Neural progenitor cell (in vitro differentiated cells): Measurements from ENCODE around the gene SLC17A7. TPM values are rescaled to one million over a fixed set of nuclear protein-coding genes. Genes with fewer than 3 reads are reported as not detected.

Source experiments
- DNase-seq: peaks from one replicate; pipeline ENCODE4 v3.0.0-alpha.2; 2016; ENCODE audit warnings: low spot score
- H2AFZ ChIP-seq: fragments of 200-600 bp; sonication (generic); replicated peaks from 2 replicates; pipeline ENCODE4 v1.6.1; 2016; ENCODE audit warnings: antibody characterized with exemption
- H3F3A ChIP-seq: fragments of 200-600 bp; sonication (generic); 2 replicates; pipeline ENCODE4 v1.6.1; 2016; ENCODE audit warnings: antibody characterized with exemption, low read depth
- H3K27ac ChIP-seq: fragments of 200-600 bp; sonication (generic); 2 replicates; pipeline ENCODE4 v1.5.1; 2016; ENCODE audit warnings: mild to moderate bottlenecking
- H3K27me3 ChIP-seq: fragments of 200-600 bp; sonication (generic); 2 replicates; pipeline ENCODE4 v1.6.1; 2016; ENCODE audit warnings: mild to moderate bottlenecking, moderate library complexity
- H3K36me3 ChIP-seq: fragments of 200-600 bp; sonication (generic); 2 replicates; pipeline ENCODE4 v1.5.1; 2016
- H3K4me1 ChIP-seq: fragments of 200-600 bp; sonication (generic); 2 replicates; pipeline ENCODE4 v1.6.1; 2016; ENCODE audit warnings: mixed run types
- H3K4me2 ChIP-seq: fragments of 200-600 bp; sonication (generic); 2 replicates; pipeline ENCODE4 v1.6.1; 2016
- H3K4me3 ChIP-seq: fragments of 200-600 bp; sonication (generic); 2 replicates; pipeline ENCODE4 v1.5.1; 2016
- H3K79me2 ChIP-seq: fragments of 200-600 bp; sonication (generic); 2 replicates; pipeline ENCODE4 v1.6.1; 2016; ENCODE audit warnings: low read depth
- H3K9ac ChIP-seq: fragments of 200-600 bp; sonication (generic); 2 replicates; pipeline ENCODE4 v1.6.1; 2016
- H3K9me3 ChIP-seq: fragments of 200-600 bp; sonication (generic); 2 replicates; pipeline ENCODE4 v1.5.1; 2016; ENCODE audit warnings: low read depth
- H4K20me1 ChIP-seq: fragments of 200-600 bp; sonication (generic); 2 replicates; pipeline ENCODE4 v1.6.1; 2016; ENCODE audit warnings: low read depth
- H3K27ac Mint-ChIP-seq: 3 replicates; pipeline ENCODE4 v1.8.0; 2021; ENCODE audit warnings: mixed read lengths
- H3K27me3 Mint-ChIP-seq: 2 replicates; pipeline ENCODE4 v1.8.0; 2022; ENCODE audit warnings: low read depth, mild to moderate bottlenecking, inconsistent platforms, moderate library complexity, mixed read lengths; ENCODE audit not compliant: insufficient read depth
- H3K36me3 Mint-ChIP-seq: 3 replicates; pipeline ENCODE4 v1.8.0; 2021; ENCODE audit warnings: mixed read lengths
- H3K4me1 Mint-ChIP-seq: 3 replicates; pipeline ENCODE4 v1.8.0; 2021; ENCODE audit warnings: mixed read lengths
- H3K4me3 Mint-ChIP-seq: 3 replicates; pipeline ENCODE4 v1.8.0; 2021; ENCODE audit warnings: mild to moderate bottlenecking, moderate library complexity, mixed read lengths
- H3K9me3 Mint-ChIP-seq: 3 replicates; pipeline ENCODE4 v1.8.0; 2020; ENCODE audit warnings: mixed read lengths
- EZH2 ChIP-seq: fragments of 200-600 bp; sonication (generic); IDR thresholded peaks from 2 replicates; pipeline ENCODE4 v1.6.1; 2017; ENCODE audit warnings: antibody characterized with exemption, mild to moderate bottlenecking, moderate library complexity
- EZH2phosphoT487 ChIP-seq: fragments of 200-600 bp; sonication (generic); IDR thresholded peaks from 2 replicates; pipeline ENCODE4 v1.6.1; 2017; ENCODE audit warnings: antibody characterized with exemption
- total RNA-seq: library from RNA; depleted of rRNA; stranded (reverse); fragments of >200 nt; gene quantifications from 2 replicates; pipeline ENCODE4 v1.2.3, GENCODE V29; 2015; ENCODE audit warnings: low replicate concordance
- TF ChIP-seq, protein P1 (sequence below): fragments of 200-600 bp; sonication (generic); IDR thresholded peaks from 2 replicates; pipeline ENCODE4 v1.5.1; 2017; ENCODE audit warnings: antibody characterized with exemption, mild to moderate bottlenecking

SLC17A7 gene
- total RNA-seq, 1 donor from 2014 or later: 1.4 TPM

DNA sequence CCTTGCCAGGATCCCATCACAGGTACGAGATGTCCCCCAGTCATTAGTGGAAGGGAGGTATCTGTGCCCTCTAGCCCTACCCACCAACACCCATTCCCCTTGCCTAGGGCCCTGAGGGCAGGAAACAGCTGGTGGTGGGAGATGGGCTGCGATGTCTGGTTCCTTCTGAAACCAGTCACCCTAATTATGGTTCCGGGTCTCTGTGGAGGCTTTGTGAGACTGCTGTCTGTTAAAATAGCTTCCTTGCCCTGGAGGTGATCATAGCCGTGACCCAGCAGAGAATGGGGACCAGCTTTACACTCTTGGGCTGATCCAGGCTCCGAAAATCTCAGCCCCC lies 17.2 kb upstream of the SLC17A7 start:
- Histone ChIP-seq H3K4me1 (peaks cover 6% of the 10 kb centered on the region), H2AFZ (no peak overlapping the region), H3K27me3 (no peaks in the 10 kb centered on the region), H3K9ac (no peak overlapping the region), H3K27ac (no peak overlapping the region), H3K9me3 (no peaks in the 10 kb centered on the region), H3K4me2 (no peak overlapping the region), H3K79me2 (peaks cover 15% of the 10 kb centered on the region), H3K4me3 (no peak overlapping the region), H4K20me1 (no peaks in the 10 kb centered on the region), H3K36me3 (no peaks in the 10 kb centered on the region), H3F3A (peaks cover 9% of the 10 kb centered on the region)
- Mint-ChIP-seq H3K36me3 (peaks cover 6% of the 10 kb centered on the region), H3K4me1 (peaks cover 3% of the 10 kb centered on the region), H3K27me3 (no peaks in the 10 kb centered on the region), H3K9me3 (no peaks in the 10 kb centered on the region), H3K27ac (no peak overlapping the region), H3K4me3 (no peak overlapping the region)
- DNase-seq: no peak
- TF ChIP-seq EZH2phosphoT487 (no peak), EZH2 (no peak)
- TF ChIP-seq, protein P1, sequence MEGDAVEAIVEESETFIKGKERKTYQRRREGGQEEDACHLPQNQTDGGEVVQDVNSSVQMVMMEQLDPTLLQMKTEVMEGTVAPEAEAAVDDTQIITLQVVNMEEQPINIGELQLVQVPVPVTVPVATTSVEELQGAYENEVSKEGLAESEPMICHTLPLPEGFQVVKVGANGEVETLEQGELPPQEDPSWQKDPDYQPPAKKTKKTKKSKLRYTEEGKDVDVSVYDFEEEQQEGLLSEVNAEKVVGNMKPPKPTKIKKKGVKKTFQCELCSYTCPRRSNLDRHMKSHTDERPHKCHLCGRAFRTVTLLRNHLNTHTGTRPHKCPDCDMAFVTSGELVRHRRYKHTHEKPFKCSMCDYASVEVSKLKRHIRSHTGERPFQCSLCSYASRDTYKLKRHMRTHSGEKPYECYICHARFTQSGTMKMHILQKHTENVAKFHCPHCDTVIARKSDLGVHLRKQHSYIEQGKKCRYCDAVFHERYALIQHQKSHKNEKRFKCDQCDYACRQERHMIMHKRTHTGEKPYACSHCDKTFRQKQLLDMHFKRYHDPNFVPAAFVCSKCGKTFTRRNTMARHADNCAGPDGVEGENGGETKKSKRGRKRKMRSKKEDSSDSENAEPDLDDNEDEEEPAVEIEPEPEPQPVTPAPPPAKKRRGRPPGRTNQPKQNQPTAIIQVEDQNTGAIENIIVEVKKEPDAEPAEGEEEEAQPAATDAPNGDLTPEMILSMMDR: no peak

DNA sequence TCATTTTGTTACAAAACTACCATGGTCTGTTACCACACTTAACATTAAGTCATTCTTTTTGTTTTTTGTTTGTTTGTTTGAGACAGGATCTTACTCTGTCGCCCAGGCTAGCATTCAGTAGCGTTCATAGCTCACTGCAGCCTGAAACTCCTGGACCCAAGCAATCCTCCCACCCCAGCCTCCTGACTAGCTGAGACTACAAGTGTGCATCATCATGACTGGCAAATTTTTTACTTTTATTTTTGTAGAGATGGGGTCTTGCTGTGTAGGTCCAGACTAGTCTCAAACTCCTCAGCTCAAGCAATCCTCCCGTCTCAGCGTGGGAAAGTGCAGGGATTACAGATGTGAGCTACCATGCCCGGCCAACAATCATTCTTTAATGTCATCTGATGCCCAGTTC lies 15.0 kb upstream of the SLC17A7 start:
- H3K9ac ChIP-seq: no peak overlapping the region
- no peaks in the 10 kb centered on the region for H4K20me1 ChIP-seq
- Mint-ChIP-seq H3K4me1 (peaks cover 15% of the 10 kb centered on the region), H3K9me3 (no peaks in the 10 kb centered on the region), H3K4me3 (peak overlapping the region; percentile 24), H3K36me3 (peaks cover 7% of the 10 kb centered on the region), H3K27ac (no peak overlapping the region), H3K27me3 (peaks cover 5% of the 10 kb centered on the region)
- no peak overlapping the region for H2AFZ ChIP-seq
- H3K4me3 ChIP-seq: no peak overlapping the region
- H3K4me1 ChIP-seq: peaks cover 6% of the 10 kb centered on the region
- H3F3A ChIP-seq: peaks cover 26% of the 10 kb centered on the region
- H3K27ac ChIP-seq: no peak overlapping the region
- no peaks in the 10 kb centered on the region for H3K36me3 ChIP-seq
- no peak overlapping the region for H3K4me2 ChIP-seq
- no peak for DNase-seq
- peaks cover 18% of the 10 kb centered on the region for H3K79me2 ChIP-seq
- no peaks in the 10 kb centered on the region for H3K27me3 ChIP-seq
- TF ChIP-seq EZH2: no peak
- TF ChIP-seq EZH2phosphoT487: no peak
- TF ChIP-seq, protein P1: no peak
- H3K9me3 ChIP-seq: no peaks in the 10 kb centered on the region

DNA sequence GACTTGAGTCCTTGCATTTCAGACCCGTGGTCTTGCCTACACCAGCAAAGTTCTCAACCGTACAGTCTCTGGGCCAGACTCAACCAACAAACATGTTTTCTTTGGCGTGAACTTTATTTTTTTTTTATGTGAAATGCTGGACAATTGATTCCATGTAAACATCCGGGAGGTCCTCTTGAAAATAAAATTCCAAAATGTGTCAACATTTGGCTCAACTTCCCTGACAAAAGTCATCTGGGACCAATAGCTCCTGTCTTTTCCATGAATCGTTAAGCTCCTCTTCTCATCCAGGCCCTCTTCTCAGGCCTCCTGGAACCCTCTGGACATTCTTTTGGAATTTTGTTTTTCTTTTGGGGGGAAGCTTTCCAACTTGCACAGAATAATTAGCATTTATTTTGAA lies 14.4 kb upstream of the SLC17A7 start:
- TF ChIP-seq EZH2 (no peak), EZH2phosphoT487 (no peak)
- TF ChIP-seq, protein P1: no peak
- Histone ChIP-seq H3K4me1 (peaks cover 6% of the 10 kb centered on the region), H3K36me3 (no peaks in the 10 kb centered on the region), H2AFZ (no peak overlapping the region), H4K20me1 (no peaks in the 10 kb centered on the region), H3K79me2 (peaks cover 24% of the 10 kb centered on the region), H3K9me3 (no peaks in the 10 kb centered on the region), H3K4me2 (no peak overlapping the region), H3K27me3 (no peaks in the 10 kb centered on the region), H3F3A (peaks cover 27% of the 10 kb centered on the region), H3K4me3 (no peak overlapping the region), H3K9ac (no peak overlapping the region), H3K27ac (no peak overlapping the region)
- Mint-ChIP-seq H3K4me3 (peak overlapping the region; percentile 24), H3K36me3 (peaks cover 7% of the 10 kb centered on the region), H3K4me1 (peaks cover 17% of the 10 kb centered on the region), H3K27ac (no peak overlapping the region), H3K9me3 (no peaks in the 10 kb centered on the region), H3K27me3 (peaks cover 5% of the 10 kb centered on the region)
- DNase-seq: no peak
